IMR-90 (cell line): ENCODE measurements around the gene CWC27. TPM values are rescaled to one million over a fixed set of nuclear protein-coding genes. Genes with fewer than 3 reads are reported as not detected.

Experiments used
- ATAC-seq: fragments of 200-7000 bp; cut with Tn5 transposase; 2 replicates; pipeline ENCODE4 v1.9.1; 2020; ENCODE audit warnings: low read depth, mild to moderate bottlenecking, moderate library complexity
- BruUV-seq: library from RNA; stranded (reverse); fragments of 400-500 nt; replicated peaks from 2 replicates; lab custom pipeline; 2021; lab: Mats Ljungman, UMichigan
- CTCF ChIA-PET: fragments of 300-600 bp; formaldehyde crosslinking; extraction: SDS; loops from one replicate; lab custom pipeline; 2021; ENCODE audit warnings: antibody characterized with exemption; lab: Yijun Ruan, JAX
- POLR2A ChIA-PET: fragments of 300-600 bp; sonication (Branson Sonifier 250); formaldehyde crosslinking; loops from one replicate; lab custom pipeline; 2022; ENCODE audit warnings: antibody characterized with exemption; ENCODE audit not compliant: unreplicated experiment; lab: Charles Lee
- DNase-seq: peaks from one replicate; pipeline ENCODE4 v3.0.0; 2013
- H2AFZ ChIP-seq: replicated peaks from 2 replicates; pipeline ENCODE3; 2013; ENCODE audit warnings: low read length, mild to moderate bottlenecking; ENCODE audit not compliant: poor library complexity
- H2AK5ac ChIP-seq: 2 replicates; pipeline ENCODE4 v1.6.1; 2013; ENCODE audit warnings: low read depth, low read length, inconsistent platforms
- H2AK9ac ChIP-seq: replicated peaks from 2 replicates; pipeline ENCODE3; 2013; ENCODE audit warnings: mild to moderate bottlenecking, low read depth, low read length, moderate library complexity; ENCODE audit not compliant: poor library complexity
- H2BK120ac ChIP-seq: 2 replicates; pipeline ENCODE4 v1.6.1; 2013; ENCODE audit warnings: low read depth, low read length, inconsistent platforms
- H2BK15ac ChIP-seq: 3 replicates; pipeline ENCODE4 v1.6.1; 2013; ENCODE audit warnings: low read depth, low read length, inconsistent platforms
- H2BK20ac ChIP-seq: 2 replicates; pipeline ENCODE4 v1.6.1; 2013; ENCODE audit warnings: low read depth, mild to moderate bottlenecking, inconsistent platforms, low read length, moderate library complexity
- H2BK5ac ChIP-seq: 2 replicates; pipeline ENCODE4 v1.6.1; 2013; ENCODE audit warnings: mild to moderate bottlenecking, low read depth, low read length, inconsistent platforms; ENCODE audit not compliant: poor library complexity, severe bottlenecking
- H3K14ac ChIP-seq: replicated peaks from 2 replicates; pipeline ENCODE4 v1.6.1; 2013; ENCODE audit warnings: low read depth, low read length, inconsistent platforms
- H3K18ac ChIP-seq: 2 replicates; pipeline ENCODE4 v1.6.1; 2013; ENCODE audit warnings: low read depth, low read length, control low read depth
- H3K23ac ChIP-seq: 2 replicates; pipeline ENCODE4 v1.6.1; 2013; ENCODE audit warnings: low read depth, low read length, inconsistent platforms
- H3K27ac ChIP-seq: 2 replicates; pipeline ENCODE4 v1.5.1; 2013; ENCODE audit warnings: mild to moderate bottlenecking, control low read depth, low read length; ENCODE audit not compliant: insufficient read depth
- H3K27me3 ChIP-seq: 2 replicates; pipeline ENCODE4 v1.6.1; 2013; ENCODE audit warnings: low read length; ENCODE audit not compliant: control insufficient read depth, insufficient read depth
- H3K36me3 ChIP-seq: 2 replicates; pipeline ENCODE4 v1.6.1; 2013; ENCODE audit warnings: low read length, mixed read lengths; ENCODE audit not compliant: control insufficient read depth, insufficient read depth
- H3K4ac ChIP-seq: 2 replicates; pipeline ENCODE4 v1.6.1; 2013; ENCODE audit warnings: low read depth, low read length, inconsistent platforms
- H3K4me1 ChIP-seq: 2 replicates; pipeline ENCODE4 v1.6.1; 2013; ENCODE audit warnings: low read length, mixed read lengths; ENCODE audit not compliant: control insufficient read depth, insufficient read depth
- H3K4me2 ChIP-seq: 2 replicates; pipeline ENCODE4 v1.6.1; 2013; ENCODE audit warnings: low read depth, mild to moderate bottlenecking, control low read depth, low read length, moderate library complexity
- H3K4me3 ChIP-seq: 2 replicates; pipeline ENCODE4 v1.5.1; 2013; ENCODE audit warnings: low read depth, mild to moderate bottlenecking, control low read depth, low read length, moderate library complexity; ENCODE audit not compliant: insufficient read depth
- H3K56ac ChIP-seq: 2 replicates; pipeline ENCODE4 v1.6.1; 2013; ENCODE audit warnings: low read length, inconsistent platforms; ENCODE audit not compliant: insufficient read depth; ENCODE audit errors: extremely low read depth
- H3K79me1 ChIP-seq, 2 experiments: 2 replicates each; pipeline ENCODE4 v1.6.1; 2013; ENCODE audit warnings: low read length in 2 of 2, inconsistent platforms in 1 of 2, low read depth in 1 of 2
- H3K9ac ChIP-seq: 2 replicates; pipeline ENCODE4 v1.6.1; 2013; ENCODE audit warnings: low read depth, low read length, control low read depth
- H3K9me1 ChIP-seq: 2 replicates; pipeline ENCODE4 v1.6.1; 2013; ENCODE audit warnings: low read length, inconsistent platforms; ENCODE audit not compliant: insufficient read depth
- H3K9me3 ChIP-seq: 2 replicates; pipeline ENCODE4 v1.6.1; 2013; ENCODE audit warnings: low read length; ENCODE audit not compliant: control insufficient read depth, insufficient read depth
- H4K20me1 ChIP-seq: 2 replicates; pipeline ENCODE4 v1.6.1; 2013; ENCODE audit warnings: low read length, inconsistent platforms; ENCODE audit not compliant: insufficient read depth
- H4K5ac ChIP-seq: 2 replicates; pipeline ENCODE4 v1.6.1; 2013; ENCODE audit warnings: mild to moderate bottlenecking, low read depth, low read length, control low read depth
- H4K8ac ChIP-seq, 2 experiments: 2 replicates each; pipeline ENCODE4 v1.6.1; 2013; ENCODE audit warnings: low read depth in 2 of 2, low read length in 2 of 2, control low read depth in 1 of 2, inconsistent platforms in 1 of 2
- H4K91ac ChIP-seq: 2 replicates; pipeline ENCODE4 v1.6.1; 2013; ENCODE audit warnings: low read depth, low read length, inconsistent platforms; ENCODE audit not compliant: insufficient read depth
- CEBPB ChIP-seq: IDR thresholded peaks from 2 replicates; pipeline ENCODE4 v1.6.1; 2012; ENCODE audit warnings: low read depth, low read length, improper control_type of control experiment
- CHD1 ChIP-seq: IDR thresholded peaks from 2 replicates; pipeline ENCODE4 v1.6.1; 2012; ENCODE audit warnings: low read depth, low read length, improper control_type of control experiment
- FOS ChIP-seq: fragments of 150-350 bp; IDR thresholded peaks from 2 replicates; pipeline ENCODE4 v1.6.1; 2016; ENCODE audit warnings: low read depth, low read length
- MAZ ChIP-seq: IDR thresholded peaks from 2 replicates; pipeline ENCODE4 v1.6.1; 2012; ENCODE audit warnings: low read depth, mild to moderate bottlenecking, low read length, improper control_type of control experiment, moderate library complexity, borderline replicate concordance
- NFE2L2 ChIP-seq: fragments of 150-350 bp; IDR thresholded peaks from 2 replicates; pipeline ENCODE4 v1.6.1; 2016; ENCODE audit warnings: low read depth, mild to moderate bottlenecking, low read length
- POLR2A ChIP-seq: IDR thresholded peaks from 2 replicates; pipeline ENCODE4 v1.6.1; 2012; ENCODE audit warnings: mild to moderate bottlenecking, low read depth, low read length
- RFX5 ChIP-seq: IDR thresholded peaks from 2 replicates; pipeline ENCODE4 v1.8.0; 2012; ENCODE audit warnings: low read depth, mild to moderate bottlenecking, low read length, moderate library complexity
- SMC3 ChIP-seq: fragments of 150-350 bp; IDR thresholded peaks from 2 replicates; pipeline ENCODE4 v1.6.1; 2016; ENCODE audit warnings: low read depth, mild to moderate bottlenecking, antibody characterized with exemption, low read length, moderate library complexity
- WGBS, 2 experiments: methylation state at CpG; one replicate each; pipeline versions ENCODE4 v1.1.5 to v1.1.7; 2013; ENCODE audit warnings: missing lambda C conversion rate in 2 of 2; ENCODE audit not compliant: insufficient read length in 1 of 2; ENCODE audit errors: extremely low coverage in 2 of 2; 5-methylcytosine and 5-hydroxymethylcytosine counted together
- dilution Hi-C: fragments of 300-500 bp; cut with HindIII; formaldehyde crosslinking; loops from one replicate; pipeline ENCODE4 v1.14.3; 2018; ENCODE audit warnings: low sequenced_read_pairs; ENCODE audit not compliant: unreplicated experiment
- in situ Hi-C: fragments of 300-500 bp; cut with MboI; formaldehyde crosslinking; loops from 3 replicates; pipeline ENCODE4 v1.14.3; 2019; ENCODE audit warnings: low sequenced_read_pairs, inconsistent platforms, mixed read lengths
- intact Hi-C: fragments of 100-400 bp; cut with micrococcal nuclease; formaldehyde crosslinking; loops from 2 replicates; pipeline ENCODE4 v1.10.0; 2022
- polyA plus RNA-seq, 3 experiments: library from polyadenylated mRNA; depleted of rRNA; stranded (reverse); fragments of >200 nt; gene quantifications; 2 replicates each; pipeline ENCODE4 v1.2.3, GENCODE V29; 2012; ENCODE audit warnings: low replicate concordance in 1 of 3
- total RNA-seq: library from RNA; depleted of rRNA; stranded (reverse); fragments of >200 nt; gene quantifications from 2 replicates; pipeline ENCODE4 v1.2.3, GENCODE V29; 2012

CWC27 gene
- total and polyA plus RNA-seq, 2 of the 4 experiments (the other 2 are of a cell fraction), result 13.3 to 17.1 TPM

GRCh38 chr5:64925123-64925522 is 156.4 kb downstream of the CWC27 start:
- CTCF ChIA-PET, result no interaction called here
- H2BK5ac ChIP-seq, result no peak overlapping the region
- H3K27ac ChIP-seq, result no peak overlapping the region
- H3K4me2 ChIP-seq, result no peak overlapping the region
- no peak overlapping the region for H4K5ac ChIP-seq
- H2AK9ac ChIP-seq, result no peak overlapping the region
- no peak overlapping the region for H4K8ac ChIP-seq
- no peak overlapping the region for H3K14ac ChIP-seq
- no peak overlapping the region for H3K56ac ChIP-seq
- H2AK5ac ChIP-seq, result no peak overlapping the region
- H4K91ac ChIP-seq, result no peak overlapping the region
- in situ Hi-C loops (no loop called here), intact Hi-C loops (loop anchor here (10.0 kb wide), 1 partner anchor 50 kb away; no protein-coding TSS in a partner anchor), dilution Hi-C loops (no loop called here)
- H3K9me3 ChIP-seq, result peaks cover 7% of the 10 kb centered on the region
- POLR2A ChIA-PET, result no interaction called here
- H3K4me3 ChIP-seq, result no peak overlapping the region
- no peak overlapping the region for H2BK20ac ChIP-seq
- no peak overlapping the region for H3K4ac ChIP-seq
- H3K79me1 ChIP-seq, result no peaks in the 10 kb centered on the region; a peak in 1 of 4 replicates
- WGBS, 2 experiments, result no CpG with 5 or more reads among the region's 1 CpG
- peaks cover 8% of the 10 kb centered on the region for H3K4me1 ChIP-seq
- DNase-seq (no peak), ATAC-seq (no peak)
- H3K36me3 ChIP-seq, result peaks cover 1% of the 10 kb centered on the region; the same call in 1 of the 2 replicates
- H2AFZ ChIP-seq, result no peak overlapping the region
- H2BK15ac ChIP-seq, result no peak overlapping the region
- no peak overlapping the region for H3K23ac ChIP-seq
- no TSS peak for BruUV-seq
- no peak overlapping the region for H3K9ac ChIP-seq
- no peaks in the 10 kb centered on the region for H4K20me1 ChIP-seq
- TF ChIP-seq CEBPB (no peak), RFX5 (no peak), SMC3 (no peak), MAZ (no peak), FOS (no peak), CHD1 (no peak), NFE2L2 (no peak), POLR2A (no peak)
- H3K27me3 ChIP-seq, result no peaks in the 10 kb centered on the region
- no peak overlapping the region for H3K18ac ChIP-seq
- H3K9me1 ChIP-seq, result peaks cover 5% of the 10 kb centered on the region; the same call in 1 of the 2 replicates
- no peak overlapping the region for H2BK120ac ChIP-seq
